ENCODE measurements around the gene GLIS1.

- TF ChIP-seq CTCF (conservative IDR thresholded peaks at IDR 0.05; ENCODE audit: low read depth, low read length) (no peak), EZH2phosphoT487 (IDR thresholded peaks at IDR 0.05; ENCODE audit: borderline replicate concordance, low read length) (no peak), EZH2 (IDR thresholded peaks at IDR 0.05; ENCODE audit: low read length, unreplicated experiment) (no peak)
Measured at GRCh38 chr1:53550201-53550741, 188.7 kb downstream of the GLIS1 start.
